Loucy (cell line): ENCODE measurements around the gene NRGN.

Source experiments
- EZH2phosphoT487 ChIP-seq: fragments of 200-600 bp; IDR thresholded peaks from 2 replicates; pipeline ENCODE4 v1.6.1; 2018; ENCODE audit warnings: antibody characterized with exemption, mild to moderate bottlenecking, moderate library complexity, borderline replicate concordance
- TF ChIP-seq, protein P1 (sequence below): fragments of 200-600 bp; sonication (generic); conservative IDR thresholded peaks from 2 replicates; pipeline ENCODE4 v1.5.1; 2014; ENCODE audit warnings: mild to moderate bottlenecking, antibody characterized with exemption, low read length

DNA sequence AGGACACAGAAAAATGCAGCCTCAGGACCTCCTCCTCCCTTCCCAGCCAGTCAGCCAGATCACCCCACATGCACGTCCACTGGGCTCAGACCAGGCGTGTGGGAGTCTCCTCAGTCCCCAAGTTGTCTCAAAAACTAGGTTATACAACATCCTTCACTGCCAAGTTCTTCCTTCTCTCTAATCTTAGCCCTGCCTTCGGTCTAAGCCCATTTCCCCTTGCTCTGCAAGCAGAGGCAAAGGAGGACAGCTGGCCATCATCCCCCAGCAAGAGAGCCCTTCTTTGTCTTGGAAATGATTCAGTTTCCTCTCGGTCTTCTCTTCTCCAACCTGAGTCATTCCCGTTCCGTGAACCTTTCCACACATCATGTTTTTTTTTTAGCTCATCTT is 14.0 kb upstream of the NRGN start:
- TF ChIP-seq, protein P1, sequence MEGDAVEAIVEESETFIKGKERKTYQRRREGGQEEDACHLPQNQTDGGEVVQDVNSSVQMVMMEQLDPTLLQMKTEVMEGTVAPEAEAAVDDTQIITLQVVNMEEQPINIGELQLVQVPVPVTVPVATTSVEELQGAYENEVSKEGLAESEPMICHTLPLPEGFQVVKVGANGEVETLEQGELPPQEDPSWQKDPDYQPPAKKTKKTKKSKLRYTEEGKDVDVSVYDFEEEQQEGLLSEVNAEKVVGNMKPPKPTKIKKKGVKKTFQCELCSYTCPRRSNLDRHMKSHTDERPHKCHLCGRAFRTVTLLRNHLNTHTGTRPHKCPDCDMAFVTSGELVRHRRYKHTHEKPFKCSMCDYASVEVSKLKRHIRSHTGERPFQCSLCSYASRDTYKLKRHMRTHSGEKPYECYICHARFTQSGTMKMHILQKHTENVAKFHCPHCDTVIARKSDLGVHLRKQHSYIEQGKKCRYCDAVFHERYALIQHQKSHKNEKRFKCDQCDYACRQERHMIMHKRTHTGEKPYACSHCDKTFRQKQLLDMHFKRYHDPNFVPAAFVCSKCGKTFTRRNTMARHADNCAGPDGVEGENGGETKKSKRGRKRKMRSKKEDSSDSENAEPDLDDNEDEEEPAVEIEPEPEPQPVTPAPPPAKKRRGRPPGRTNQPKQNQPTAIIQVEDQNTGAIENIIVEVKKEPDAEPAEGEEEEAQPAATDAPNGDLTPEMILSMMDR, result no peak
- TF ChIP-seq EZH2phosphoT487, result no peak
